CD14-positive monocyte (primary cell): ENCODE data around the gene ZNF398. TPM values are rescaled to one million over a fixed set of nuclear protein-coding genes. Genes with fewer than 3 reads are reported as not detected.

Experiments used
- DNase-seq, 3 donors: peaks; one replicate each; pipeline ENCODE4 v3.0.0-alpha.2; 2011 to 2022
- H2AFZ ChIP-seq: 2 replicates; pipeline ENCODE4 v1.6.0; 2012; ENCODE audit warnings: mild to moderate bottlenecking, low read depth, low read length, inconsistent platforms; ENCODE audit not compliant: insufficient read depth, poor library complexity, severe bottlenecking
- H3K27ac ChIP-seq, 2 donors: 1 replicate in 1 of 2; 2 replicates in 1 of 2; pipeline ENCODE4 v1.5.1; 2012 to 2013; ENCODE audit warnings: low read length in 2 of 2, control low read depth in 1 of 2, inconsistent platforms in 1 of 2, low read depth in 1 of 2, mild to moderate bottlenecking in 1 of 2
- H3K27me3 ChIP-seq, 2 donors: one replicate each; pipeline versions ENCODE4 v1.6.0 to v1.6.1; 2011 to 2013; ENCODE audit warnings: low read length in 2 of 2; ENCODE audit not compliant: control insufficient read depth in 2 of 2, insufficient read depth in 2 of 2
- H3K36me3 ChIP-seq, 2 donors: replicated peaks in 1 of 2; 1 replicate in 1 of 2; 2 replicates in 1 of 2; pipeline versions ENCODE4 v1.5.1 to v1.6.1; 2012 to 2013; ENCODE audit warnings: low read length in 2 of 2, control low read depth in 1 of 2, inconsistent platforms in 1 of 2, mild to moderate bottlenecking in 1 of 2; ENCODE audit not compliant: insufficient read depth in 2 of 2, control insufficient read depth in 1 of 2
- H3K4me1 ChIP-seq, 2 donors: 1 replicate in 1 of 2; 2 replicates in 1 of 2; pipeline versions ENCODE4 v1.5.1 to v1.6.1; 2012 to 2013; ENCODE audit warnings: low read length in 2 of 2, control low read depth in 1 of 2, inconsistent platforms in 1 of 2, mild to moderate bottlenecking in 1 of 2, moderate library complexity in 1 of 2; ENCODE audit not compliant: insufficient read depth in 2 of 2, control insufficient read depth in 1 of 2
- H3K4me2 ChIP-seq: replicated peaks from 2 replicates; pipeline ENCODE3; 2012; ENCODE audit warnings: low read length, moderate library complexity, mild to moderate bottlenecking; ENCODE audit not compliant: poor library complexity, severe bottlenecking; ENCODE audit errors: extremely low read depth
- H3K4me3 ChIP-seq, 3 experiments: fragments of 200-600 bp in 1 of 3; sonication (generic) in 1 of 3; replicated peaks in 1 of 3; 1 replicate in 2 of 3; 2 replicates in 1 of 3; pipeline ENCODE4 v1.5.1; 2011 to 2013; ENCODE audit warnings: low read length in 3 of 3, mild to moderate bottlenecking in 3 of 3, control low read depth in 2 of 3, low read depth in 2 of 3, inconsistent platforms in 1 of 3, moderate library complexity in 1 of 3
- H3K79me2 ChIP-seq: 2 replicates; pipeline ENCODE4 v1.6.0; 2012; ENCODE audit warnings: mild to moderate bottlenecking, control low read depth, inconsistent platforms, low read length, moderate library complexity; ENCODE audit not compliant: insufficient read depth
- H3K9ac ChIP-seq: 2 replicates; pipeline ENCODE4 v1.6.0; 2017; ENCODE audit warnings: low read length, mild to moderate bottlenecking; ENCODE audit not compliant: insufficient read depth, poor library complexity, severe bottlenecking
- H3K9me3 ChIP-seq, 2 donors: replicated peaks in 1 of 2; 1 replicate in 1 of 2; 2 replicates in 1 of 2; pipeline versions ENCODE4 v1.5.1 to v1.6.1; 2012 to 2013; ENCODE audit warnings: low read length in 2 of 2, control low read depth in 1 of 2; ENCODE audit not compliant: control insufficient read depth in 1 of 2, insufficient read depth in 1 of 2
- H4K20me1 ChIP-seq: 2 replicates; pipeline ENCODE4 v1.6.0; 2012; ENCODE audit warnings: mild to moderate bottlenecking, low read length, control low read depth, moderate library complexity; ENCODE audit not compliant: insufficient read depth
- H3K27ac Mint-ChIP-seq, 7 donors: one replicate each; pipeline ENCODE4 v1.8.0; 2020; ENCODE audit warnings: mild to moderate bottlenecking in 7 of 7, mixed read lengths in 7 of 7, moderate library complexity in 6 of 7, inconsistent platforms in 2 of 7
- H3K27me3 Mint-ChIP-seq, 3 donors: one replicate each; pipeline ENCODE4 v1.8.0; 2021 to 2022; ENCODE audit warnings: low read depth in 3 of 3, mild to moderate bottlenecking in 3 of 3, mixed read lengths in 3 of 3, moderate library complexity in 3 of 3, inconsistent platforms in 1 of 3
- H3K36me3 Mint-ChIP-seq, 2 donors: one replicate each; pipeline ENCODE4 v1.8.0; 2020; ENCODE audit warnings: mixed read lengths in 2 of 2, inconsistent platforms in 1 of 2, mild to moderate bottlenecking in 1 of 2
- H3K4me1 Mint-ChIP-seq: one replicate; pipeline ENCODE4 v1.8.0; 2020; ENCODE audit warnings: mild to moderate bottlenecking, mixed read lengths
- H3K4me3 Mint-ChIP-seq, 2 donors: one replicate each; pipeline ENCODE4 v1.8.0; 2020; ENCODE audit warnings: mild to moderate bottlenecking in 2 of 2, mixed read lengths in 2 of 2, moderate library complexity in 1 of 2
- H3K9me3 Mint-ChIP-seq, 7 donors: one replicate each; pipeline ENCODE4 v1.8.0; 2020 to 2022; ENCODE audit warnings: mixed read lengths in 7 of 7, mild to moderate bottlenecking in 6 of 7, moderate library complexity in 6 of 7, inconsistent platforms in 2 of 7
- WGBS: methylation state at CpG from one replicate; pipeline ENCODE4 v1.1.5; 2013; ENCODE audit warnings: missing lambda C conversion rate; ENCODE audit not compliant: insufficient coverage; 5-methylcytosine and 5-hydroxymethylcytosine counted together
- intact Hi-C, 2 donors: fragments of 100-400 bp; cut with micrococcal nuclease; formaldehyde crosslinking; loops; one replicate each; pipeline versions ENCODE4 v1.15.0 to v1.15.1; 2023
- polyA plus RNA-seq, 3 donors: library from polyadenylated mRNA; depleted of rRNA in 1 of 3; unstranded in 2 of 3; stranded (reverse) in 1 of 3; fragments of 300-500 nt in 2 of 3; fragments of >200 nt in 1 of 3; fragmentation: Illumina TruSeq in 2 of 3; gene quantifications; 1 replicate in 2 of 3; 2 replicates in 1 of 3; pipeline ENCODE4 v1.2.3, GENCODE V29; 2012 to 2021
- small RNA-seq: library from RNA; depleted of rRNA; stranded (forward); fragments of <200 nt; gene quantifications from one replicate; pipeline ENCODE3, GENCODE V24; 2012; ENCODE audit warnings: low read depth; ENCODE audit not compliant: insufficient read length
- TF ChIP-seq, protein P1 (sequence below): fragments of 200-600 bp; IDR thresholded peaks from one replicate; pipeline ENCODE4 v1.8.0; 2022; ENCODE audit warnings: antibody characterized with exemption, mild to moderate bottlenecking

The ZNF398 gene
- polyA plus RNA-seq, 3 donors, result 3.0 to 3.7 (median 3.1) TPM

DNA sequence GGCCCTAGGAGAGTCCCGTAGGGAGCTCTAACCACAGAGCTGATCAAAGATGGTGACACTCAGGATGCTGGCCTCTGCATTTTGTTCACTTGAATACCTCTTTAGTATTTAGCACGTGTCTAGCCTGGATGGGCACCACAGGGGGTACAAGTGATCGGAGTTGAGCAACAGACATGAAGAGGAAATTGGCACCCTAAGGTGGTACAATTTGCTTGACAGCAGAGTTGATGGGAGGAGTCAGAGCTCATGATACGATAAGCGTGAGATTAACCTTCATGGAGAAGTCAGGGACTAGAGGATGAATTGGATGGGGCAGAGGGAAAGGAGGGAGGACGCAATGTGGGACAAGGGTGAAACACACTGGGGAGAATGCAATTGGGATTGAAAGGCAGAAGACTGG lies 82.3 kb downstream of the ZNF398 start:
- no peak for DNase-seq
- Mint-ChIP-seq H3K27me3 (peaks cover 4 to 18% (median 11%) of the 10 kb centered on the region in 3 donors), H3K4me3 (no peak overlapping the region), H3K36me3 (peaks cover 16 to 20% of the 10 kb centered on the region in 2 donors), H3K9me3 (peaks cover 0 to 3% (median 0%) of the 10 kb centered on the region in 7 donors), H3K27ac (no peak overlapping the region), H3K4me1 (peaks cover 3% of the 10 kb centered on the region)
- Histone ChIP-seq H3K4me3 (no peak overlapping the region), H3K27ac (no peak overlapping the region), H3K27me3 (no peaks in the 10 kb centered on the region), H3K4me2 (no peak overlapping the region), H4K20me1 (no peaks in the 10 kb centered on the region), H3K79me2 (no peaks in the 10 kb centered on the region), H3K9ac (no peak overlapping the region), H3K9me3 (peaks cover 0 to 3% of the 10 kb centered on the region in 2 donors), H3K36me3 (peaks cover 12 to 13% of the 10 kb centered on the region in 2 donors), H2AFZ (no peak overlapping the region), H3K4me1 (no peaks in the 10 kb centered on the region)
- 69% methylated on average over 6 of the region's 6 CpGs for WGBS
- intact Hi-C loops, result no loop called here
- TF ChIP-seq, protein P1, sequence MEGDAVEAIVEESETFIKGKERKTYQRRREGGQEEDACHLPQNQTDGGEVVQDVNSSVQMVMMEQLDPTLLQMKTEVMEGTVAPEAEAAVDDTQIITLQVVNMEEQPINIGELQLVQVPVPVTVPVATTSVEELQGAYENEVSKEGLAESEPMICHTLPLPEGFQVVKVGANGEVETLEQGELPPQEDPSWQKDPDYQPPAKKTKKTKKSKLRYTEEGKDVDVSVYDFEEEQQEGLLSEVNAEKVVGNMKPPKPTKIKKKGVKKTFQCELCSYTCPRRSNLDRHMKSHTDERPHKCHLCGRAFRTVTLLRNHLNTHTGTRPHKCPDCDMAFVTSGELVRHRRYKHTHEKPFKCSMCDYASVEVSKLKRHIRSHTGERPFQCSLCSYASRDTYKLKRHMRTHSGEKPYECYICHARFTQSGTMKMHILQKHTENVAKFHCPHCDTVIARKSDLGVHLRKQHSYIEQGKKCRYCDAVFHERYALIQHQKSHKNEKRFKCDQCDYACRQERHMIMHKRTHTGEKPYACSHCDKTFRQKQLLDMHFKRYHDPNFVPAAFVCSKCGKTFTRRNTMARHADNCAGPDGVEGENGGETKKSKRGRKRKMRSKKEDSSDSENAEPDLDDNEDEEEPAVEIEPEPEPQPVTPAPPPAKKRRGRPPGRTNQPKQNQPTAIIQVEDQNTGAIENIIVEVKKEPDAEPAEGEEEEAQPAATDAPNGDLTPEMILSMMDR, result no peak

DNA sequence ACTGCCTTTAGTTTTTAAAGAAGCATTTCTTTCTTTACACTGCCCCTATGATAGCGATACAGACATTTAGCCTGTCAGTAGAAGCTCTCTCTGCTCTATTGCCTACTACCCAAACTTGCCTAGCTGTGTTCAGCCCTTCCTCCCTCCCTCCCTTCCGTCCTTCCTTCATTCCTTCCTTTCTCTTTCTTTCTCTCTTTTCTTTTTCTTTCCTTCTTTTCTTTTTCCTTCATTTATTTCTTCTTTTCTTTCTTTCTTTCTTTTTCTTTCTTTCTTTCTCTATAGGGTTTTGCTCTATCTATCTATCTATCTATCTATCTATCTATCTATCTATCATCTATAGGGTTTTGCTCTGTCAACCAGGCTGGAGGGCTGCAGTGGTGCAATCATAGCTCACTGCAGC lies 85.1 kb downstream of the ZNF398 start:
- Histone ChIP-seq H3K27me3 (no peaks in the 10 kb centered on the region), H3K9ac (no peak overlapping the region), H3K4me2 (no peak overlapping the region), H3K4me1 (no peaks in the 10 kb centered on the region), H3K4me3 (no peak overlapping the region), H2AFZ (no peak overlapping the region), H3K36me3 (no peaks in the 10 kb centered on the region), H4K20me1 (no peaks in the 10 kb centered on the region), H3K9me3 (no peaks in the 10 kb centered on the region), H3K27ac (no peak overlapping the region), H3K79me2 (no peaks in the 10 kb centered on the region)
- H3K4me3 Mint-ChIP-seq, result no peak overlapping the region
- H3K4me1 Mint-ChIP-seq, result peaks cover 3% of the 10 kb centered on the region
- peak overlapping the region in 1 of 7 donors; percentile 81 for H3K27ac Mint-ChIP-seq
- TF ChIP-seq, protein P1, result no peak
- peaks cover 0 to 3% (median 0%) of the 10 kb centered on the region in 7 donors for H3K9me3 Mint-ChIP-seq
- H3K27me3 Mint-ChIP-seq, result peaks cover 4 to 20% (median 11%) of the 10 kb centered on the region in 3 donors
- intact Hi-C loops, result no loop called here
- no peaks in the 10 kb centered on the region for H3K36me3 Mint-ChIP-seq
- 82% methylated on average over 2 of the region's 2 CpGs for WGBS
- no peak for DNase-seq

Small RNA genes lying within 50 kb of the gene (small RNA-seq; reads per million reads assigned to genes)
- gene AC004890.1, result not detected
- gene RN7SL521P, result not detected

Other genes with a start within 250 kb of the ZNF398 start
- 10 to 100 TPM; 36.5 to 51.2 (median 37.0) TPM for gene PDIA4, start 118.9 kb upstream of the ZNF398 start, polyA plus RNA-seq
- gene ZNF786, start 56.7 kb upstream of the ZNF398 start, polyA plus RNA-seq, result 1 to 10 TPM in 2 of 3 donors, under 1 TPM in 1; 0.84 to 2.6 (median 1.2) TPM
- under 1 TPM in 2 of 3 donors, not detected in 1; 0.15 to 0.17 TPM for gene ZNF425, start 21.1 kb upstream of the ZNF398 start, polyA plus RNA-seq
- gene ZNF282, start 48.1 kb downstream of the ZNF398 start, polyA plus RNA-seq, result 1 to 10 TPM in 1 of 3 donors, under 1 TPM in 2; 0.51 to 6.2 (median 0.86) TPM
- gene ZNF212, start 92.2 kb downstream of the ZNF398 start, polyA plus RNA-seq, result 1 to 10 TPM; 1.6 to 5.9 (median 2.3) TPM
- 10 to 100 TPM in 1 of 3 donors, 1 to 10 TPM in 2; 1.2 to 16.7 (median 1.5) TPM for gene ZNF783, start 114.7 kb downstream of the ZNF398 start, polyA plus RNA-seq